K562 (cell line): ENCODE data around the gene COL4A2. TPM values are rescaled to one million over a fixed set of nuclear protein-coding genes. Genes with fewer than 3 reads are reported as not detected.

ENCODE experiments used
- ATAC-seq: fragments of 200-7000 bp; cut with Tn5 transposase; 3 replicates; pipeline ENCODE4 v1.9.1; 2020; ENCODE audit warnings: moderate library complexity
- BruUV-seq: library from RNA; stranded (reverse); fragments of 400-500 nt; replicated peaks from 2 replicates; lab custom pipeline; 2021; lab: Mats Ljungman, UMichigan
- CTCF ChIA-PET: fragments of 300-600 bp; formaldehyde crosslinking; extraction: SDS; loops from one replicate; lab custom pipeline; 2021; ENCODE audit warnings: low intra/inter-chr PET ratio; lab: Yijun Ruan, JAX
- POLR2A ChIA-PET: fragments of 300-600, 350-650 bp; sonication (Branson Sonifier 250); formaldehyde crosslinking; extraction: SDS; loops from one replicate; lab custom pipeline; 2021; ENCODE audit warnings: antibody characterized with exemption, inconsistent platforms; lab: Yijun Ruan, JAX
- DNase-seq, 4 experiments: peaks; one replicate each; pipeline versions ENCODE4 v3.0.0 to v3.0.0-alpha.2; 2011 to 2018; ENCODE audit warnings: low spot score in 3 of 4, mixed read lengths in 3 of 4; ENCODE audit errors: extremely low read depth in 1 of 4
- FAIRE-seq: peaks from 2 replicates; lab custom pipeline; 2011; peaks lifted over from hg19 to GRCh38; lab: Jason Lieb, UNC
- H2AFZ ChIP-seq: 2 replicates; pipeline ENCODE4 v1.6.0; 2011; ENCODE audit warnings: low read depth, low read length, control low read depth, inconsistent platforms
- H3K27ac ChIP-seq: fragments of 200-600 bp; 3 replicates; pipeline ENCODE4 v1.8.0; 2011; ENCODE audit warnings: low read depth, mild to moderate bottlenecking, control low read depth, inconsistent platforms, low read length, moderate library complexity, mixed read lengths; ENCODE audit errors: extremely low read depth
- H3K27me3 ChIP-seq, 2 experiments: fragments of 300-600 bp in 1 of 2; 2 replicates in 1 of 2; 3 replicates in 1 of 2; pipeline versions ENCODE4 v1.6.0 to v1.8.0; 2011; ENCODE audit warnings: inconsistent platforms in 2 of 2, low read length in 2 of 2, mild to moderate bottlenecking in 1 of 2, mixed read lengths in 1 of 2, moderate library complexity in 1 of 2; ENCODE audit not compliant: control insufficient read depth in 2 of 2, insufficient read depth in 2 of 2
- H3K36me3 ChIP-seq: fragments of 300-600 bp; 3 replicates; pipeline ENCODE4 v1.8.0; 2011; ENCODE audit warnings: mild to moderate bottlenecking, low read length, inconsistent platforms; ENCODE audit not compliant: control insufficient read depth, insufficient read depth
- H3K4me1 ChIP-seq, 2 experiments: fragments of 200-600 bp in 1 of 2; replicated peaks in 1 of 2; 2 replicates in 1 of 2; 3 replicates in 1 of 2; pipeline versions ENCODE4 v1.5.1 to v1.8.0; 2011; ENCODE audit warnings: inconsistent platforms in 2 of 2, low read length in 2 of 2, mild to moderate bottlenecking in 1 of 2, mixed read lengths in 1 of 2, moderate library complexity in 1 of 2; ENCODE audit not compliant: control insufficient read depth in 2 of 2, insufficient read depth in 2 of 2
- H3K4me2 ChIP-seq: 2 replicates; pipeline ENCODE4 v1.6.1; 2011; ENCODE audit warnings: low read length, control low read depth, inconsistent platforms, mixed read lengths; ENCODE audit not compliant: insufficient read depth
- H3K4me3 ChIP-seq: fragments of 200-600 bp; sonication (generic), shearing (Covaris generic); 2 replicates; pipeline ENCODE4 v1.5.1; 2016; ENCODE audit warnings: control low read depth, inconsistent platforms
- H3K79me2 ChIP-seq: fragments of 200-600 bp; 3 replicates; pipeline ENCODE4 v1.8.0; 2011; ENCODE audit warnings: low read length, inconsistent platforms; ENCODE audit not compliant: control insufficient read depth, insufficient read depth
- H3K9ac ChIP-seq, 2 experiments: 2 replicates each; pipeline versions ENCODE4 v1.6.0 to v1.6.1; 2011; ENCODE audit warnings: low read depth in 2 of 2, low read length in 2 of 2, control low read depth in 1 of 2, inconsistent platforms in 1 of 2, mild to moderate bottlenecking in 1 of 2, mixed read lengths in 1 of 2; ENCODE audit not compliant: insufficient read depth in 1 of 2
- H3K9me1 ChIP-seq: one replicate; pipeline ENCODE4 v1.6.0; 2011; ENCODE audit warnings: inconsistent platforms, mild to moderate bottlenecking, low read length, moderate library complexity; ENCODE audit not compliant: control insufficient read depth, insufficient read depth
- H3K9me3 ChIP-seq: replicated peaks from 2 replicates; pipeline ENCODE4 v1.5.1; 2011; ENCODE audit warnings: low read depth, low read length, inconsistent platforms; ENCODE audit not compliant: control insufficient read depth, insufficient read depth
- H4K20me1 ChIP-seq: replicated peaks from 2 replicates; pipeline ENCODE4 v1.6.1; 2011; ENCODE audit warnings: low read length, inconsistent platforms, mixed read lengths; ENCODE audit not compliant: control insufficient read depth, insufficient read depth
- ARHGAP35 ChIP-seq: fragments of 450-650 bp; IDR thresholded peaks from 2 replicates; pipeline ENCODE4 v1.6.1; 2018; ENCODE audit not compliant: partially characterized antibody
- ARID4B ChIP-seq: sonication (generic); formaldehyde crosslinking; IDR thresholded peaks from 2 replicates; pipeline ENCODE4 v1.8.0; 2022; ENCODE audit warnings: mild to moderate bottlenecking, missing genetic modification reagents
- FOXA1 ChIP-seq: fragments of 450-650 bp; IDR thresholded peaks from 2 replicates; pipeline ENCODE4 v1.6.1; 2016; ENCODE audit warnings: mild to moderate bottlenecking, borderline replicate concordance
- HDGF ChIP-seq: fragments of 450-650 bp; IDR thresholded peaks from 2 replicates; pipeline ENCODE4 v1.6.1; 2016
- HMG20A ChIP-seq: fragments of 450-650 bp; formaldehyde crosslinking; conservative IDR thresholded peaks from 2 replicates; pipeline ENCODE4 v1.4.0; 2020; ENCODE audit warnings: mild to moderate bottlenecking, mixed read lengths
- SMARCC2 ChIP-seq: fragments of 450-650 bp; IDR thresholded peaks from 2 replicates; pipeline ENCODE4 v1.6.1; 2017; ENCODE audit warnings: antibody characterized with exemption, moderate library complexity, mild to moderate bottlenecking, low read depth
- TSHZ1 ChIP-seq: fragments of 250-450 bp; sonication (Bioruptor Pico); IDR thresholded peaks from 2 replicates; pipeline ENCODE4 v1.4.0; 2020; ENCODE audit warnings: mild to moderate bottlenecking, moderate library complexity
- WHSC1 ChIP-seq: IDR thresholded peaks from one replicate; pipeline ENCODE4 v1.6.1; 2012; ENCODE audit warnings: low read length, control low read depth, inconsistent platforms
- WGBS: fragments of 100-300 bp; shearing (Covaris generic); methylation state at CpG from one replicate; pipeline ENCODE4 v1.1.6; 2016; ENCODE audit warnings: low coverage, mixed read lengths; ENCODE audit not compliant: insufficient coverage; ENCODE audit errors: missing lambda C conversion rate; 5-methylcytosine and 5-hydroxymethylcytosine counted together
- in situ Hi-C: fragments of 300-500 bp; cut with MboI; formaldehyde crosslinking; loops from 4 replicates; pipeline ENCODE4 v1.15.0; 2018; ENCODE audit warnings: inconsistent platforms, mixed read lengths
- intact Hi-C: fragments of 100-400 bp; cut with micrococcal nuclease; formaldehyde crosslinking; loops from 2 replicates; pipeline ENCODE4 v1.14.2; 2022
- polyA plus RNA-seq, 8 experiments: library from polyadenylated mRNA; depleted of rRNA in 4 of 8; stranded (reverse) in 5 of 8; unstranded in 3 of 8; fragments of >200 nt; fragmentation: Nextera tagmentation in 2 of 8; fragmentation: Illumina TruSeq in 1 of 8; extraction: Ambion mirVana in 2 of 8; extraction: Trizol in 1 of 8; gene quantifications; 2 replicates each; pipeline versions ENCODE4 v1.2.1 to v1.2.3, GENCODE V29; 2011 to 2014; ENCODE audit warnings: inconsistent platforms in 1 of 8, missing spikeins in 1 of 8
- total RNA-seq, 7 experiments: library from RNA; depleted of rRNA in 6 of 7; stranded (reverse); fragments of >200 nt in 6 of 7; fragmentation: Illumina TruSeq in 2 of 7; extraction: Trizol in 2 of 7; gene quantifications; 2 replicates each; pipeline versions ENCODE4 v1.2.1 to v1.2.3, GENCODE V29; 2011 to 2021; ENCODE audit warnings: low replicate concordance in 1 of 7

Gene COL4A2
- total and polyA plus RNA-seq, 9 of the 15 experiments (the other 6 are each of a cell fraction or from before 2014, with no cell fraction given), result 0.13 to 15.2 (median 8.1) TPM

- Histone ChIP-seq H3K4me3 (no peak overlapping the region), H4K20me1 (no peaks in the 10 kb centered on the region), H3K27ac (no peak overlapping the region), H3K4me1 (peaks cover 10 to 36% of the 10 kb centered on the region in 2 experiments; a peak in 4 of 5 replicates), H3K4me2 (no peak overlapping the region), H3K79me2 (peaks cover 33% of the 10 kb centered on the region), H3K9ac (no peak overlapping the region), H2AFZ (no peak overlapping the region), H3K9me3 (no peaks in the 10 kb centered on the region), H3K9me1 (no peaks in the 10 kb centered on the region), H3K36me3 (peaks cover 4% of the 10 kb centered on the region; the same call in 1 of the 3 replicates), H3K27me3 (no peaks in the 10 kb centered on the region)
- WGBS, result 60% methylated on average over 16 of the region's 23 CpGs
- DNase-seq, result no peak
- ChIA-PET POLR2A (interaction anchor here (0.6 kb wide), 1 partner anchor 65 kb away, joined by 3 read pairs; no protein-coding TSS in a partner anchor), CTCF (no interaction called here)
- ATAC-seq, result no peak
- in situ Hi-C loops, result no loop called here
- intact Hi-C loops, result no loop called here
- no peak for FAIRE-seq
- no TSS peak for BruUV-seq
- TF ChIP-seq FOXA1, result no peak
- no peak for TF ChIP-seq WHSC1
- no peak for TF ChIP-seq ARHGAP35
- TF ChIP-seq ARID4B (CRISPR knock-in tag), result no peak
- no peak for TF ChIP-seq TSHZ1 (CRISPR knock-in tag)
- no peak for TF ChIP-seq HMG20A (CRISPR knock-in tag)
- TF ChIP-seq HDGF, result no peak
- TF ChIP-seq SMARCC2, result no peak
These were observed 250.7 kb downstream of the COL4A2 start for GRCh38 chr13:110557610-110558305.
